Measurements from ENCODE around the gene GDF15. TPM values are rescaled to one million over a fixed set of nuclear protein-coding genes. Genes with fewer than 3 reads are reported as not detected.
A peak's percentile ranks its signal among the peaks of the same experiment; 100 is the strongest.

GDF15 gene
- total and polyA plus RNA-seq, 4 donors = 0.42 to 11.6 (median 7.2) TPM

GRCh38 chr19:18339723-18340122, 46.2 kb upstream of the GDF15 start:
- H3K27ac ChIP-seq (ENCODE audit: low read depth in 1 of 2, low read length in 2 of 2) = peak overlapping the region; percentile 75 to 90
- no peak overlapping the region for H3K9ac ChIP-seq (ENCODE audit: low read depth in 1 of 2, low read length in 2 of 2)

GRCh38 chr19:18340190-18340989, 45.6 kb upstream of the GDF15 start, which contains the start of gene PGPEP1:
TSS of gene PGPEP1 (plus strand) at chr19:18340598. CDS start at chr19:18340682, 84 bp downstream.
- peak; percentile 75 for DNase-seq (ENCODE audit: low spot score)
- 5% methylated on average over 69 of the region's 69 CpGs for WGBS
- H3K36me3 ChIP-seq (ENCODE audit: control insufficient read depth in 4 of 4, insufficient read depth in 3 of 4, low read depth in 1 of 4, low read length in 3 of 4) = peaks cover 2 to 13% (median 5%) of the 10 kb centered on the region in 4 donors
- peaks cover 4 to 39% (median 20%) of the 10 kb centered on the region in 4 donors for H3K4me1 ChIP-seq (ENCODE audit: control insufficient read depth in 4 of 4, insufficient read depth in 4 of 4, low read length in 3 of 4)
- H3K9ac ChIP-seq (ENCODE audit: low read depth in 1 of 2, low read length in 2 of 2) = peak within 1 kb of the TSS; percentile 47 to 52
- H3K9me3 ChIP-seq (ENCODE audit: control insufficient read depth in 4 of 4, low read length in 3 of 4) = no peaks in the 10 kb centered on the region
- H3K4me3 ChIP-seq (ENCODE audit: low read depth in 1 of 3, low read length in 3 of 3) = peak within 1 kb of the TSS; percentile 75 to 97 (median 79)
- H3K27me3 ChIP-seq (ENCODE audit: control insufficient read depth in 4 of 4, insufficient read depth in 4 of 4, low read length in 3 of 4) = no peaks in the 10 kb centered on the region
- peak within 1 kb of the TSS; percentile 75 to 90 for H3K27ac ChIP-seq (ENCODE audit: low read depth in 1 of 2, low read length in 2 of 2)
- no peak for TF ChIP-seq REST (IDR thresholded peaks at IDR 0.05)

More at GRCh38 chr19:18339723-18340122, 46.2 kb upstream of the GDF15 start:
- H3K9me3 ChIP-seq (ENCODE audit: control insufficient read depth in 4 of 4, low read length in 3 of 4) = no peaks in the 10 kb centered on the region
- H3K4me1 ChIP-seq (ENCODE audit: control insufficient read depth in 4 of 4, insufficient read depth in 4 of 4, low read length in 3 of 4) = peaks cover 4 to 39% (median 20%) of the 10 kb centered on the region in 4 donors
- TF ChIP-seq MAX (IDR thresholded peaks at IDR 0.05) = no peak
- peak in 1 of 2 donors; percentile 8 for TF ChIP-seq HNF4A (conservative IDR thresholded peaks at IDR 0.05)
- 58% methylated on average over 6 of the region's 6 CpGs for whole genome bisulfite sequencing
- no peaks in the 10 kb centered on the region for H3K27me3 ChIP-seq (ENCODE audit: control insufficient read depth in 4 of 4, insufficient read depth in 4 of 4, low read length in 3 of 4)
- H3K36me3 ChIP-seq (ENCODE audit: control insufficient read depth in 4 of 4, insufficient read depth in 3 of 4, low read depth in 1 of 4, low read length in 3 of 4) = peaks cover 2 to 11% (median 5%) of the 10 kb centered on the region in 4 donors
- DNase-seq (ENCODE audit: low spot score) = no peak
- H3K4me3 ChIP-seq (ENCODE audit: low read depth in 1 of 3, low read length in 3 of 3) = peak overlapping the region in 1 of 3 donors; percentile 97

- Histone ChIP-seq H3K27ac (ENCODE audit: low read depth in 1 of 2, low read length in 2 of 2) (peak overlapping the region; percentile 75 to 90), H3K4me1 (ENCODE audit: control insufficient read depth in 4 of 4, insufficient read depth in 4 of 4, low read length in 3 of 4) (peaks cover 4 to 39% (median 20%) of the 10 kb centered on the region in 4 donors), H3K36me3 (ENCODE audit: control insufficient read depth in 4 of 4, insufficient read depth in 3 of 4, low read depth in 1 of 4, low read length in 3 of 4) (peaks cover 2 to 13% (median 5%) of the 10 kb centered on the region in 4 donors), H3K27me3 (ENCODE audit: control insufficient read depth in 4 of 4, insufficient read depth in 4 of 4, low read length in 3 of 4) (no peaks in the 10 kb centered on the region), H3K4me3 (ENCODE audit: low read depth in 1 of 3, low read length in 3 of 3) (peak overlapping the region; percentile 75 to 97 (median 79)), H3K9me3 (ENCODE audit: control insufficient read depth in 4 of 4, low read length in 3 of 4) (no peaks in the 10 kb centered on the region), H3K9ac (ENCODE audit: low read depth in 1 of 2, low read length in 2 of 2) (peak overlapping the region; percentile 47 to 52)
- peak; percentile 71 for DNase-seq (ENCODE audit: low spot score)
- under 1% methylated on average over 18 of the region's 18 CpGs for WGBS
- TF ChIP-seq ZBTB33 (IDR thresholded peaks at IDR 0.05) = no peak
- no peak for TF ChIP-seq MAX (IDR thresholded peaks at IDR 0.05)
- TF ChIP-seq HNF4A (conservative IDR thresholded peaks at IDR 0.05) = peak; percentile 90 to 95
- TF ChIP-seq REST (IDR thresholded peaks at IDR 0.05) = no peak
- TF ChIP-seq GABPA (IDR thresholded peaks at IDR 0.05 in 1 of 2, conservative IDR thresholded peaks at IDR 0.05 in 1 of 2) = peak; percentile 23 to 61
- peak; percentile 74 for TF ChIP-seq HNF4G (IDR thresholded peaks at IDR 0.05)
- TF ChIP-seq FOXA2 (IDR thresholded peaks at IDR 0.05) = no peak
- TF ChIP-seq SP1 (IDR thresholded peaks at IDR 0.05) = peak; percentile 54
- no peak for TF ChIP-seq YY1 (IDR thresholded peaks at IDR 0.05)
- no peak for TF ChIP-seq JUND (IDR thresholded peaks at IDR 0.05)
- TF ChIP-seq RAD21 (IDR thresholded peaks at IDR 0.05) = peak in 1 of 2 donors; percentile 24
- TF ChIP-seq NR2F2 (IDR thresholded peaks at IDR 0.05) = peak; percentile 48
- peak; percentile 34 for TF ChIP-seq ATF3 (IDR thresholded peaks at IDR 0.05)
These were observed 44.7 kb upstream of the GDF15 start for GRCh38 chr19:18340990-18341868.
